ENCODE results near the gene ARHGAP5. TPM values are rescaled to one million over a fixed set of nuclear protein-coding genes. Genes with fewer than 3 reads are reported as not detected.

The ARHGAP5 gene
- 37.8 TPM for polyA plus RNA-seq (ENCODE audit: insufficient read length)

GRCh38 chr14:32077081-32078022 lies at the start of gene ARHGAP5:
Gene ARHGAP5 (plus strand): TSS chr14:32077304. CDS start chr14:32090670, 13,366 bp downstream.
- peak; percentile 74 for DNase-seq

DNA sequence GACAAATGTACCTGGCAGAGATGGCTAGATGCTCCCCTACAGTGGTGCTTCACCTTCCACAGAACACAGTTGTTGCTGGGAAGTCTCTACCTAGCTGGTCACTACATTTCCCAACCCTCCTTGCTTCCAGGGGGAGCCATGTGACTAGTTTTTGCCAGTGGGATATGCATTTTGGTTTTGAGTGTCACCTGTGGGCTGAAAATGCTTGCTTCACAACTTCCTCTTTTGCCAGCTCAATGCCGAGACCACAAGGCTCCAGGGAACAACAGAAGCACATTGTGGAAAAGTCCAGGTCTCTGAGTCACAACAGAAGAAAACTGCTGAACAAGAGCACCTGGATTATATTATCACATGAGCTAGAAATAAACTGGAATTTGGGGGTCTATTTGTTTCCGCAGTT lies 48.5 kb upstream of the ARHGAP5 start:
- no peak for DNase-seq

- DNase-seq, result no peak
Measured at GRCh38 chr14:32033543-32033942, 43.6 kb upstream of the ARHGAP5 start.

DNA sequence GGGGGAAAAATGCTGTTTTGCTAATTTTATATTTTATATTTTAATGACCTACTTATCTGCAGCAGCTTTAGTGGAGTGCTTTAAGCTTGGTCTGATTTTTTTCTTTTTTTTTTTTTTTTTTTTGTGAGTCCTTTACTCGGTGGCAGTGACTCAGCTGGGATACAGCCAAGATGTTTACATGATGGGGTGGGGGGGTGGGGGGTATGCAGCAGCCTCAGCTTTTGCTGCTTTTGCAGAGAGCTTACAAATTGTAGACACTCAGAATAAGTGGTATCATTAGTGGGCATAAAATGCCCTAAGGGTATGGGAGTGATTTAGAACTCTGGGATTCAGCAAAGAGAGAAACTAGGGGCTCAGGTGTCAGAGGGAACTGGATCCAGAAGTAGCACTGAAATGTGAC lies 38.2 kb upstream of the ARHGAP5 start:
- DNase-seq, result no peak

DNA sequence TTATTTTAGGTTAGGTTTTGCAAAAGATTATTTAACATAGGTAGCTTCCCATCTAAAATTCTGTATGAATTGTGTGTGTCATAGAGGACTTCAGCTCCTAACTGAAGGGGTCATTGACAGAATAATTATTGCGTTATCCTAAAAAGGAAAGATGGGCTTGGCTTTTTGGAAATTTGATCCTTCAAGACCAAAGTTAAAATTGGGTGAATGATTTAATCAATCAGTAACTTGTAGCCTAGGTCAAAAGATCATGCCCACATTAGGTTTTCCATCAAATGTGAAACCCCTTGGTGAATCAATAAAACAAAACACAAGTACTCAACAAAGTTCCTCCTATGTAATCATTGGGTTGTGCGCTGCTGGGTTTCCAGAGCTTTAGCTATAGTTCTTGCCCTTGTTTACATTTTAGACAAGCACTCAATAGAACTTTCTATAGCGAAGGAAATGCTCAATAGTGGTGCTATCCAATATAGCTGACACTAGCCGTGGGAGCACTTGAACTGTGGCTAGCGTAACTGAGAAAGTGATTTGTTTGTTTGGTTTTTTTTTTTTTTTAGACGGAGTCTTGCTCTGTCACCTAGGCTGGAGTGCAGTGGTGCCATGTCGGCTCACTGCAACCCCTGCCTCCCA lies 37.6 kb upstream of the ARHGAP5 start:
- DNase-seq, result no peak

DNA sequence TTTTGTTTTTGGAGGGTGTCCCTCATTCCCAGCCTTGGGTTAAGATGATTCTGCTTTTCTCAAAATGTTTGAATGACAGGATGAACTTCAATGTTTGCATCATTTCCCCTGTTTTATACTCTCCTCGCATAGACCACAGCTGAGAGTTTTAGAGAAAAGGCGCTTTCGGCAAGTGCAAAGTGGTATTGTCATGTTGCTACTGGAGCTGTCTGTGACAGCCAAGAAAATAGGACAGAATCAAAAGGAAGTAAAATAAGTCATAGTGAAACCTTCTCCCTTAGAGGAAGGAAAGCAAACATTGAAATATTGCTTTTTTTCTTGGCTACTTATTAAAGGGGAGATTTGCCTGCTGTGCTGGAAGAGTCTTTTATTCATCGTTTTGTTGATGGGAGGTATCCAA lies 33.5 kb upstream of the ARHGAP5 start:
- DNase-seq, result peak; percentile 8

DNA sequence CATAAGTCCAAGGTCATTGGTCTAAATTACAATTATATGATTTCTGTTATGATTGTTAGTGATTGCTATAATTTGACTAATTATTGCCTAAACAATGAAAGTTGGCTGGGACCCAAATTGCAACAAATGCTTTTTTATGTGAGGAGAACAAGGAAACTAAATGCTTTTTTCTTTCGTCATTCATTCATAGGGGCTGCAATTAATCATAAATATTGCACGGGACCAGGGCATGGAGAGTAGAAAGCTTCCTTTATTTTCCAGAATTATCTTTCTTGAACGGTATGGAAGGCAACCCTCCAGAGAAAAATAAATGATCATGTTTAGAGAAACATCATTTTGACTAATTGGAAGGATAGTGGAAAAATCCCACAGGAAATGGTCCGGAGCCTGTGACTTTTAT lies 32.6 kb upstream of the ARHGAP5 start:
- no peak for DNase-seq

- DNase-seq, result no peak
Measured at GRCh38 chr14:32047791-32048190, 29.3 kb upstream of the ARHGAP5 start.

- no peak for DNase-seq
Measured at GRCh38 chr14:32049361-32050088, 27.6 kb upstream of the ARHGAP5 start.

DNA sequence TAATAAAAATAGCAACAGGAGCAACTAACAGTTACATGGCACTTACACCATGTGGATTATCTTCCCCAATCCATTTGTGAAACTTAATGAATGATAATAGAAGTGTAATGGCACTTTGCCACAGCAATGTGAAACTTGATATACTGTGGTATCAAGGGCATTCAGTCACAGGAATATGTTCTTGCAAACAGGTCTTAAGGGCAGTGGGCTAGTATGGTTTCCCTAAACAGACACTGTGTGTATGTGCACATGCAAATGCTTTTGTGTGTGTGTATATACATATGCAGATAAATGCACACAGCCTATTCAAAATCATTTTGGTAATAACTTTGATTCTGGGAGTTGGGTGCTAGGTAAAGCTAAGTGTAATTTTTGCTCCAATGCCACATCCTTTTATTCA lies 26.2 kb upstream of the ARHGAP5 start:
- no peak for DNase-seq

DNA sequence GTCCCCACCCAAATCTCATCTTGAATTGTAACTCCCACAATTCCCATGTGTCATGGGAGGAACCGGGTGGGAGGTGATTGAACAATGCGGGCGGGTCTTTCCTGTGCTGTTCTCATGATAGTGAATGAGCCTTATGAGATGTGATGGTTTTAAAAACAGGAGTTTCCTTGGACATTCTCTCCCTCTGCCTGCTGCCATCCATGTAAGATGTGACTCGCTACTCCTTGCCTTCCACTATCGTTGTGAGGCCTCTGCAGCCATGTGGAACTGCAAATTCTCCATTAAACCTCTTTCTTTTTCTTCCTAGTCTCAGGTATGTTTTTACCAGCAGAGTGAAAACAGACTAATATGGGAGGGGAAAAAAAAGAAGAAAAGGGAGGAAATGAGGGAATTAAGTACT lies 22.6 kb upstream of the ARHGAP5 start:
- DNase-seq, result no peak

GRCh38 chr14:32055175-32055574 lies 21.9 kb upstream of the ARHGAP5 start:
- no peak for DNase-seq

- no peak for DNase-seq
Measured at GRCh38 chr14:32059702-32060101, 17.4 kb upstream of the ARHGAP5 start.

DNA sequence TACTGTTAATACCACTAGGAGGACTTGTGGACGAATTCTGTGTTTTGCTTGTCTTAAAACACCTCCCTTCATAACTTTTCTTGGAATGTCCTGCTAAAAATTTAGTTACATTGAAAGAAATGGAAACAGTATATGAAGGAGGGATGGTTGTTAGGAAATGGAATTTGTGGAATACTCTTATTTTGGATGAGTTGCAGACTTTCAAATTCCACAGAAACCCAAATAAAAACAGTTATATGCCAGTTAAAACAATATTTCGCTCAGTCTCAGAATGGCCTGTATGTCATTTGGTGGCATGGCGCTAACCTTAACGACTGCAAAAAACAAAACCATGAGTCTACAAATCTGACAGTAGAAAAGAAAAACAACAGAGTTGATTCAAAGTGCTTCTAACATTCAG lies 12.2 kb upstream of the ARHGAP5 start:
- no peak for DNase-seq

GRCh38 chr14:32068708-32069107 lies 8.4 kb upstream of the ARHGAP5 start:
- no peak for DNase-seq

DNA sequence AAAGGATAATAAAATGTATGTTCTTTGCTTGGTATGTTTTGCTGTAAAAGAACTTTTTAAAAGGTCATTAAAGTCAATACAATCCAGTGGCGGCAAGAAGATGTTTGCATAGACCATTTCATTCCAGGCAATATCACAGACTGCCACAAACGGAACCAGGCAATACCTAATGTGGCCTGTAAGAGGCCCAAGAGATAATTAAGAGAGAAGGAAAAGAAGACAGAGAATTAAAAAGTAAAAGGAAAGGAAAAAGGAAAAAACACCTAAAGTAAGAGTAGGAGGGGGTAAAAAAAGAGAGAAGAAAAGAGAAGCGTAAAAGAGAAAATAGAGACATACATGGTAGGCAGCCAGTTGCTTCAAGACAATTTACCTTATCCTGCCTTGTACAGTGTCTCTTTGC lies 6.8 kb upstream of the ARHGAP5 start:
- no peak for DNase-seq

- no peak for DNase-seq
Measured at GRCh38 chr14:32072676-32073075, 4.4 kb upstream of the ARHGAP5 start.

DNA sequence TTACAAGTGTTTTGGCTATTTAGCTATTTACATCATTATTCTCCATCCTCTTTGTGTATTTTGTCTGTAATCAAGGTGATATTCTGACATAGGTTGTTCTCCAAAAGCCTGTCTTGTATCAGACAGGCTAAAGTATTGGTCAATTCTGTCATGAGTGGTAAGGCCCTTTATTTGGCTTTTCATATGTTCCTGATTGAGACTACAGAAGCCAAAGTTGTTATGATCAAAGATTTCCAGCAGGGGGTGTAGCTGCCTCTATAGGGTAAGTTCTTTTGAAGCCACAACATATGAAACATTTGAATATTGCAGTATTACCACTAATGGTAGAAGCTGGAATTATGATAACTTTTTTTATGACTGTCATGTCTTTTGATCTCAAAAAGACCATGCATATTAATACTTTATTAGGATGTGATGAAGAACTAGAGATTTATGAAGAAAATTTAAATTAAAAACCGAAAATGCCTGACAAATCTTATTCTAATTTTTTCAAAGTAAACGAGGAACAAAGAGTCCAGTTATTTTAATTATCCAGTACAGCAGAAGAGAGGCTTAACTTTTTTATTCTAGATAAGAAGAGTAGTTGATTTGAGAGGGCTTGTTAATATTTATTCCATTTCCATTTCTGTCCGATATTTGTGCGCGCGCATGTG lies 3.4 kb upstream of the ARHGAP5 start:
- DNase-seq, result peak; percentile 51

GRCh38 chr14:32074887-32075572 lies 2.1 kb upstream of the ARHGAP5 start:
- DNase-seq, result no peak

GRCh38 chr14:32075672-32076277 lies 1.3 kb upstream of the ARHGAP5 start:
- no peak for DNase-seq

GRCh38 chr14:32076278-32077080 lies 625 bp upstream of the ARHGAP5 start:
- peak; percentile 99 for DNase-seq
